K562 (cell line): ENCODE data around the gene CASP9. TPM values are rescaled to one million over a fixed set of nuclear protein-coding genes. Genes with fewer than 3 reads are reported as not detected.
A peak's percentile ranks its signal among the peaks of the same experiment; 100 is the strongest.

Source experiments
- CTBP1 ChIP-seq: fragments of 450-650 bp; IDR thresholded peaks from 2 replicates; pipeline ENCODE4 v1.6.1; 2016; ENCODE audit warnings: borderline replicate concordance
- DDX20 ChIP-seq: fragments of 450-650 bp; IDR thresholded peaks from 2 replicates; pipeline ENCODE4 v1.6.1; 2016; ENCODE audit warnings: missing genetic modification characterization, low read depth, mild to moderate bottlenecking, missing compliant biosample characterization, moderate library complexity
- EP300 ChIP-seq: IDR thresholded peaks from 2 replicates; pipeline ENCODE4 v1.6.1; 2012; ENCODE audit warnings: low read length, improper control_type of control experiment
- FOXK2 ChIP-seq, 2 experiments: fragments of 450-650 bp; IDR thresholded peaks in 1 of 2; conservative IDR thresholded peaks in 1 of 2; 2 replicates each; pipeline ENCODE4 v1.6.1; 2016; ENCODE audit warnings: low read depth in 2 of 2, mild to moderate bottlenecking in 1 of 2
- HDAC2 ChIP-seq: fragments of 450-650 bp; IDR thresholded peaks from 2 replicates; pipeline ENCODE4 v1.6.1; 2016; ENCODE audit warnings: mild to moderate bottlenecking
- HOXB6 ChIP-seq: fragments of 250-450 bp; sonication (Bioruptor Pico); IDR thresholded peaks from 2 replicates; pipeline ENCODE4 v1.5.1; 2022; ENCODE audit warnings: mild to moderate bottlenecking, borderline replicate concordance
- HSF4 ChIP-seq: fragments of 250-450 bp; sonication (Bioruptor Pico); IDR thresholded peaks from 2 replicates; pipeline ENCODE4 v2.1.2; 2022; ENCODE audit warnings: mild to moderate bottlenecking, moderate library complexity, borderline replicate concordance
- LEF1 ChIP-seq: fragments of 450-650 bp; IDR thresholded peaks from 2 replicates; pipeline ENCODE4 v1.6.1; 2016; ENCODE audit warnings: mild to moderate bottlenecking
- MEF2A ChIP-seq: IDR thresholded peaks from 2 replicates; pipeline ENCODE4 v1.6.1; 2011; ENCODE audit warnings: low read depth, mild to moderate bottlenecking, low read length, moderate library complexity; ENCODE audit not compliant: control insufficient read depth
- NCOA4 ChIP-seq: fragments of 450-650 bp; IDR thresholded peaks from 2 replicates; pipeline ENCODE4 v1.6.1; 2018; ENCODE audit warnings: mild to moderate bottlenecking; ENCODE audit not compliant: partially characterized antibody
- NFIC ChIP-seq: fragments of 450-650 bp; IDR thresholded peaks from 2 replicates; pipeline ENCODE4 v1.6.1; 2017; ENCODE audit warnings: mild to moderate bottlenecking, inconsistent platforms
- PTTG1 ChIP-seq: fragments of 450-650 bp; IDR thresholded peaks from 2 replicates; pipeline ENCODE4 v1.6.1; 2016; ENCODE audit warnings: low read depth, mild to moderate bottlenecking, missing genetic modification characterization, missing compliant biosample characterization
- SMARCE1 ChIP-seq: fragments of 450-650 bp; IDR thresholded peaks from 2 replicates; pipeline ENCODE4 v1.7.1; 2016; ENCODE audit warnings: mild to moderate bottlenecking
- TCF7 ChIP-seq: sonication (generic); IDR thresholded peaks from 2 replicates; pipeline ENCODE4 v1.6.1; 2016; ENCODE audit warnings: antibody characterized with exemption, borderline replicate concordance
- TFE3 ChIP-seq: fragments of 450-650 bp; formaldehyde crosslinking; IDR thresholded peaks from 2 replicates; pipeline ENCODE4 v1.4.0; 2020; ENCODE audit warnings: mild to moderate bottlenecking, mixed read lengths
- TSHZ1 ChIP-seq: fragments of 250-450 bp; sonication (Bioruptor Pico); IDR thresholded peaks from 2 replicates; pipeline ENCODE4 v1.4.0; 2020; ENCODE audit warnings: mild to moderate bottlenecking, moderate library complexity
- ZSCAN32 ChIP-seq: fragments of 450-650 bp; formaldehyde crosslinking; IDR thresholded peaks from 2 replicates; pipeline ENCODE4 v1.4.0; 2020; ENCODE audit warnings: mild to moderate bottlenecking, moderate library complexity
- polyA plus RNA-seq, 8 experiments: library from polyadenylated mRNA; depleted of rRNA in 4 of 8; stranded (reverse) in 5 of 8; unstranded in 3 of 8; fragments of >200 nt; fragmentation: Nextera tagmentation in 2 of 8; fragmentation: Illumina TruSeq in 1 of 8; extraction: Ambion mirVana in 2 of 8; extraction: Trizol in 1 of 8; gene quantifications; 2 replicates each; pipeline versions ENCODE4 v1.2.1 to v1.2.3, GENCODE V29; 2011 to 2014; ENCODE audit warnings: inconsistent platforms in 1 of 8, missing spikeins in 1 of 8
- total RNA-seq, 7 experiments: library from RNA; depleted of rRNA in 6 of 7; stranded (reverse); fragments of >200 nt in 6 of 7; fragmentation: Illumina TruSeq in 2 of 7; extraction: Trizol in 2 of 7; gene quantifications; 2 replicates each; pipeline versions ENCODE4 v1.2.1 to v1.2.3, GENCODE V29; 2011 to 2021; ENCODE audit warnings: low replicate concordance in 1 of 7
- TF ChIP-seq, protein P1 (sequence below): sonication (generic); IDR thresholded peaks from 2 replicates; pipeline ENCODE4 v1.6.1; 2016
- TF ChIP-seq, protein P2 (sequence below): sonication (generic); formaldehyde crosslinking; IDR thresholded peaks from 2 replicates; pipeline ENCODE4 v1.5.0; 2020; ENCODE audit warnings: missing genetic modification reagents
- TF ChIP-seq, protein P3 (sequence below), 3 experiments: fragments of 200-800 bp in 1 of 3; sonication (Bioruptor generic) in 1 of 3; sonication (generic) in 1 of 3; formaldehyde crosslinking in 1 of 3; IDR thresholded peaks; 2 replicates each; pipeline versions ENCODE4 v1.6.1 to v1.8.0; 2016 to 2022; ENCODE audit warnings: mild to moderate bottlenecking in 2 of 3, missing compliant biosample characterization in 2 of 3, missing genetic modification characterization in 2 of 3, missing genetic modification reagents in 1 of 3

Gene CASP9
- total and polyA plus RNA-seq, 9 of the 15 experiments (the other 6 are each of a cell fraction or from before 2014, with no cell fraction given): 10.8 to 54.1 (median 30.7) TPM

DNA sequence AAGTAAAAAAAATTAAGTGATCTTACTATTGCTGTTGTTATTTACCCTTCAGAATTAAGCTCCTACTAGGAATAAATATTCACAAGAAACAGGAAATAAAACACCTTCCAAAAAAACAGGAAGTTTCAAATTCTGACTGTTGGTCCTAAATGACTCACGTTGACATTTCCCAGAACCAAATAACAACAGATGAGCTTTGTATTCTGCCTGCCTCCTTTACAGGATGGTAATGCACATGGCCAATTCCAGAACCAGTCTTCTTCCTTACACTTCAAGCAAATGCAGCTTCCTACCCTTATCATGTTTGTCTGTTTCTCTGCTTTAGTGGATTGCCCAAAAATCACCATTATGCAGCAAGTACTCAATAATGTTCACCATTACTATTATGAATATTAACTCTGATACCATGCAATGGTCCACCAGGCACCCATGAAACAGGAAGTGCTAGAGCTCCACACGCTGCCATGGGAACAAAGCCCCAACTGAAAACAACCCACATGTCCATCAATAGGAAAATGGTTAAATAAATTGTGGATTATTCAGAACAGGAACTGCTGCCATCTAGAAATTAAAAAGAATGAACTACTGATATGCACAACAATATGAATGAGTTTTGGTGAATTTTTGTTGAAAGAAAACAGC lies 8.9 kb downstream of the CASP9 start (continued):
- TF ChIP-seq HSF4 (no peak), SMARCE1 (peak; percentile 43; the same call in 1 of the 2 replicates), DDX20 (tag) (no peak), FOXK2 (conservative IDR thresholded peaks at IDR 0.05 in 1 of 2, IDR thresholded peaks at IDR 0.05 in 1 of 2; ENCODE audit: low read depth in 2 of 2) (peak; percentile 56 to 61; a peak in 3 of 4 replicates), NFIC (no peak), PTTG1 (tag) (no peak), TFE3 (CRISPR knock-in tag) (no peak), NCOA4 (no peak), HOXB6 (no peak), TCF7 (no peak), LEF1 (peak; percentile 27; the same call in 1 of the 2 replicates), TSHZ1 (CRISPR knock-in tag) (no peak), MEF2A (no peak), CTBP1 (0 out of 2 replicates have a peak, but pooled peaks have one; percentile 22), HDAC2 (no peak), ZSCAN32 (CRISPR knock-in tag) (no peak), EP300 (peak; percentile 75)
- TF ChIP-seq, protein P1, sequence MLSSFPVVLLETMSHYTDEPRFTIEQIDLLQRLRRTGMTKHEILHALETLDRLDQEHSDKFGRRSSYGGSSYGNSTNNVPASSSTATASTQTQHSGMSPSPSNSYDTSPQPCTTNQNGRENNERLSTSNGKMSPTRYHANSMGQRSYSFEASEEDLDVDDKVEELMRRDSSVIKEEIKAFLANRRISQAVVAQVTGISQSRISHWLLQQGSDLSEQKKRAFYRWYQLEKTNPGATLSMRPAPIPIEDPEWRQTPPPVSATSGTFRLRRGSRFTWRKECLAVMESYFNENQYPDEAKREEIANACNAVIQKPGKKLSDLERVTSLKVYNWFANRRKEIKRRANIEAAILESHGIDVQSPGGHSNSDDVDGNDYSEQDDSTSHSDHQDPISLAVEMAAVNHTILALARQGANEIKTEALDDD: no peak
- TF ChIP-seq, protein P2, sequence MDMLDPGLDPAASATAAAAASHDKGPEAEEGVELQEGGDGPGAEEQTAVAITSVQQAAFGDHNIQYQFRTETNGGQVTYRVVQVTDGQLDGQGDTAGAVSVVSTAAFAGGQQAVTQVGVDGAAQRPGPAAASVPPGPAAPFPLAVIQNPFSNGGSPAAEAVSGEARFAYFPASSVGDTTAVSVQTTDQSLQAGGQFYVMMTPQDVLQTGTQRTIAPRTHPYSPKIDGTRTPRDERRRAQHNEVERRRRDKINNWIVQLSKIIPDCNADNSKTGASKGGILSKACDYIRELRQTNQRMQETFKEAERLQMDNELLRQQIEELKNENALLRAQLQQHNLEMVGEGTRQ (CRISPR knock-in tag): no peak
- TF ChIP-seq, protein P3, sequence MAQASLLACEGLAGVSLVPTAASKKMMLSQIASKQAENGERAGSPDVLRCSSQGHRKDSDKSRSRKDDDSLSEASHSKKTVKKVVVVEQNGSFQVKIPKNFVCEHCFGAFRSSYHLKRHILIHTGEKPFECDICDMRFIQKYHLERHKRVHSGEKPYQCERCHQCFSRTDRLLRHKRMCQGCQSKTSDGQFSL (CRISPR knock-in tag; IDR thresholded peaks at IDR 0.05): no peak
- TF ChIP-seq, protein P3 (tag; IDR thresholded peaks at IDR 0.05): no peak
